GM12874 (cell line): ENCODE data around the gene P2RY11.

ENCODE experiments used
- TF ChIP-seq, protein P1 (sequence below): IDR thresholded peaks from 2 replicates; pipeline ENCODE4 v1.5.1; 2011; ENCODE audit warnings: low read depth, mild to moderate bottlenecking, control low read depth, low read length, moderate library complexity; ENCODE audit not compliant: insufficient read depth

Gene P2RY11

GRCh38 chr19:10112037-10112761 is 706 bp downstream of the P2RY11 start:
- TF ChIP-seq, protein P1, sequence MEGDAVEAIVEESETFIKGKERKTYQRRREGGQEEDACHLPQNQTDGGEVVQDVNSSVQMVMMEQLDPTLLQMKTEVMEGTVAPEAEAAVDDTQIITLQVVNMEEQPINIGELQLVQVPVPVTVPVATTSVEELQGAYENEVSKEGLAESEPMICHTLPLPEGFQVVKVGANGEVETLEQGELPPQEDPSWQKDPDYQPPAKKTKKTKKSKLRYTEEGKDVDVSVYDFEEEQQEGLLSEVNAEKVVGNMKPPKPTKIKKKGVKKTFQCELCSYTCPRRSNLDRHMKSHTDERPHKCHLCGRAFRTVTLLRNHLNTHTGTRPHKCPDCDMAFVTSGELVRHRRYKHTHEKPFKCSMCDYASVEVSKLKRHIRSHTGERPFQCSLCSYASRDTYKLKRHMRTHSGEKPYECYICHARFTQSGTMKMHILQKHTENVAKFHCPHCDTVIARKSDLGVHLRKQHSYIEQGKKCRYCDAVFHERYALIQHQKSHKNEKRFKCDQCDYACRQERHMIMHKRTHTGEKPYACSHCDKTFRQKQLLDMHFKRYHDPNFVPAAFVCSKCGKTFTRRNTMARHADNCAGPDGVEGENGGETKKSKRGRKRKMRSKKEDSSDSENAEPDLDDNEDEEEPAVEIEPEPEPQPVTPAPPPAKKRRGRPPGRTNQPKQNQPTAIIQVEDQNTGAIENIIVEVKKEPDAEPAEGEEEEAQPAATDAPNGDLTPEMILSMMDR, result no peak

- TF ChIP-seq, protein P1, result peak; percentile 90
Measured at GRCh38 chr19:10112895-10113591, 1.6 kb downstream of the P2RY11 start.

- TF ChIP-seq, protein P1, result no peak
Measured at GRCh38 chr19:10113592-10113963, 2.1 kb downstream of the P2RY11 start.

GRCh38 chr19:10113964-10114650 is 2.6 kb downstream of the P2RY11 start:
- TF ChIP-seq, protein P1, result no peak

DNA sequence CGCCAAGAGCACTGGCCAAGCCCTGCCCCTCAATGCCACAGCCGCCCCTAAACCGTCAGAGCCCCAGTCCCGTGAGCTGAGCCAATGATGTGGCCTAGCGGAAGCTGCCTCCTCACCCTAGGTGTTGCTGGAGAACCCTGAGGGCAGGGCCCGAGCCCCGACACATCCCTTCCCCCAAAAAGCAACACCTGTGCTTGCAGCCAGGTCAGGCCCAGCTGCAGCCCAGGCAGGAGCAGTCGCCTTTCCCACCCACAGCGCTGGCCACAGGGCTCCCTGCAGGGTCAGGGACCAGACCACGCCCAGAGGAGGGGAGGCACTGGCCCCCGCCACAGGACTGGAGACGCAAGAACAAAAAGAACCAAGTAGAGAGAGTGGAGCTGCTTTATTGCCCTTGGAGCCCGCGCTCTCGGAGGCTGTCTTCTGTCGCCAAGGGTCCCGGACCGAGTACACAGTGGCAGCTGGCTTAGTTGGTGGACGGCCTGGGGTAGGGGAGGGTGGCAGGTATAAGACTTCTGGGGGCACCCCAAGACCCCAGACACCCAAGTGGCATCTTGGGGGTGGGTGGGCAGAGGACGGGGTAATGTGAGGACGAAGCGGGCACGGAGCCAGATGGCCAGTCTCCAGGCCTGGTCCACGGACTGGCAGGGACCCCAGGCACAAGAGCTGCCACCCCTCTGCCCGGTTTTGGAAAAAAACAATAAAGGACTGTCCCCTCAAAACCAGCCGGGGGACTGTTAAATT is 3.3 kb downstream of the P2RY11 start:
- TF ChIP-seq, protein P1, result no peak

DNA sequence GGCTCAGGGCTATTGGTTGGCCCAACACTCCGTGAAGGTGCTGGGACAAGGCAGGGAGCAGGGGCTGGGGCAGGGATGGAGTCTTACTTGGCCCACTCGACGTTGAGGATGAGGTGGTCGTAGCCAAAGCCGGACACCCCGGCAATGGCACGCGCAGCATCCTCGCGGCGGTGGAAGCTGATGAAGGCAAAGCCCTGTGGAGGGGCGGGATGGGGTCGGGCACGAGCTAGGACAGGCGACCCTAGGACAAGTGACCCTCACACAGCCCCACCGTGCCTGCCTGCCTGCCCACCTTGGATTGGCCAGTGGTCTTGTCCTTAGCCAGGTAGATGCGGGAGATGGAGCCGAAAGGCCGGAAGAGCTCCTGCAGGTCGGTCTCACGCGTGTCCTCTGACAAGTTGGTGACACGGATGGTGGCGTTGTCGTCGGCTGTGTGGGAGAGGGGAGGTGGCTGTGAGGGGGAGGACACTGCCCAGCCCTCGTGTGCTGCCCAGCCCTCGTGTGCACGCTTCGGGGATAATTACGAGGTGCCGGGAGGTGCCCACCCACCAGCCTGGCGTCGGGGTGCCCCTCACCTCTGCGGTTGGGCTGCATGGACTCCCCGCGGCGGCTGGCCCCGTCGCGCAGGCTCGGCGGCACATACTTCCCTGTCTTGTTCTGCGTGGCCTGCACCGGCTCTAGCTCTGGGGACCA is 4.0 kb downstream of the P2RY11 start:
- TF ChIP-seq, protein P1, result no peak
